Measurements from ENCODE around the gene ACVR2A.

The ACVR2A gene

GRCh38 chr2:147873859-147874483 is 29.1 kb downstream of the ACVR2A start:
- H3K9me3 ChIP-seq, result no peaks in the 10 kb centered on the region
- no peak overlapping the region for H3K4me3 ChIP-seq (ENCODE audit: low read depth, low read length)
- no peak for DNase-seq
- H3K4me1 ChIP-seq, result no peaks in the 10 kb centered on the region
- TF ChIP-seq CTCF (IDR thresholded peaks at IDR 0.05; ENCODE audit: low read depth, low read length), result no peak
- H3K27me3 ChIP-seq, result no peaks in the 10 kb centered on the region
- no peaks in the 10 kb centered on the region for H3K36me3 ChIP-seq

GRCh38 chr2:147879846-147880245 is 35.0 kb downstream of the ACVR2A start:
- no peak for DNase-seq
- H3K4me3 ChIP-seq (ENCODE audit: low read depth, low read length), result no peak overlapping the region
- TF ChIP-seq CTCF (IDR thresholded peaks at IDR 0.05; ENCODE audit: low read depth, low read length), result no peak

GRCh38 chr2:147882631-147883030 is 37.8 kb downstream of the ACVR2A start:
- no peak for DNase-seq
- H3K27me3 ChIP-seq, result no peaks in the 10 kb centered on the region
- no peaks in the 10 kb centered on the region for H3K9me3 ChIP-seq
- no peak overlapping the region for H3K4me3 ChIP-seq (ENCODE audit: low read depth, low read length)
- no peak for TF ChIP-seq CTCF (IDR thresholded peaks at IDR 0.05; ENCODE audit: low read depth, low read length)
- H3K4me1 ChIP-seq, result no peaks in the 10 kb centered on the region
- H3K36me3 ChIP-seq, result no peaks in the 10 kb centered on the region

More at GRCh38 chr2:147879846-147880245, 35.0 kb downstream of the ACVR2A start:
- H3K9me3 ChIP-seq, result no peaks in the 10 kb centered on the region
- H3K36me3 ChIP-seq, result no peaks in the 10 kb centered on the region
- H3K27me3 ChIP-seq, result no peaks in the 10 kb centered on the region
- no peaks in the 10 kb centered on the region for H3K4me1 ChIP-seq

GRCh38 chr2:147884830-147885229 is 40.0 kb downstream of the ACVR2A start:
- TF ChIP-seq CTCF (IDR thresholded peaks at IDR 0.05; ENCODE audit: low read depth, low read length), result no peak
- no peak overlapping the region for H3K4me3 ChIP-seq (ENCODE audit: low read depth, low read length)
- no peak for DNase-seq
- H3K9me3 ChIP-seq, result no peaks in the 10 kb centered on the region
- no peaks in the 10 kb centered on the region for H3K36me3 ChIP-seq
- H3K27me3 ChIP-seq, result no peaks in the 10 kb centered on the region
- no peaks in the 10 kb centered on the region for H3K4me1 ChIP-seq

- Histone ChIP-seq H3K4me3 (ENCODE audit: low read depth, low read length) (no peak overlapping the region), H3K9me3 (no peaks in the 10 kb centered on the region), H3K4me1 (no peaks in the 10 kb centered on the region), H3K27me3 (no peaks in the 10 kb centered on the region), H3K36me3 (no peaks in the 10 kb centered on the region)
- TF ChIP-seq CTCF (IDR thresholded peaks at IDR 0.05; ENCODE audit: low read depth, low read length), result no peak
- DNase-seq, result no peak
Observed at GRCh38 chr2:147886136-147886535, 41.3 kb downstream of the ACVR2A start.

GRCh38 chr2:147888680-147889079 is 43.9 kb downstream of the ACVR2A start:
- Histone ChIP-seq H3K27me3 (no peaks in the 10 kb centered on the region), H3K4me1 (no peaks in the 10 kb centered on the region), H3K4me3 (ENCODE audit: low read depth, low read length) (no peak overlapping the region), H3K36me3 (no peaks in the 10 kb centered on the region), H3K9me3 (no peaks in the 10 kb centered on the region)
- DNase-seq, result no peak
- no peak for TF ChIP-seq CTCF (IDR thresholded peaks at IDR 0.05; ENCODE audit: low read depth, low read length)
